Fibroblast of pulmonary artery (primary cell): ENCODE results near the gene SNAI1.
A peak's percentile ranks its signal among the peaks of the same experiment; 100 is the strongest.

ENCODE experiments used
- DNase-seq: peaks from one replicate; pipeline ENCODE4 v3.0.0-alpha.2; 2010; ENCODE audit warnings: low read depth
- H3K4me3 ChIP-seq: replicated peaks from 2 replicates; pipeline ENCODE4 v1.5.1; 2011; ENCODE audit warnings: low read depth, mild to moderate bottlenecking, control low read depth, low read length, moderate library complexity
- CTCF ChIP-seq: IDR thresholded peaks from 2 replicates; pipeline ENCODE4 v1.5.1; 2011; ENCODE audit warnings: mild to moderate bottlenecking, control low read depth, low read length, inconsistent platforms; ENCODE audit errors: missing control alignments

Gene SNAI1

GRCh38 chr20:49982346-49983122 is at the start of gene SNAI1:
Gene SNAI1 (plus strand): TSS chr20:49982980. CDS start chr20:49983060, 80 bp downstream.
- peak within 1 kb of the TSS; percentile 99 for H3K4me3 ChIP-seq
- DNase-seq, result peak; percentile 90
- TF ChIP-seq CTCF, result peak; percentile 33

GRCh38 chr20:49935746-49936152 is 47.0 kb upstream of the SNAI1 start:
- peak overlapping the region; percentile 85 for H3K4me3 ChIP-seq
- DNase-seq, result no peak
- TF ChIP-seq CTCF, result no peak

GRCh38 chr20:49936153-49937026 is 46.4 kb upstream of the SNAI1 start, which contains the start of gene RNF114:
Gene RNF114 (plus strand): TSS chr20:49936397. CDS start chr20:49936413, 16 bp downstream.
- no peak for TF ChIP-seq CTCF
- DNase-seq, result peak; percentile 91
- H3K4me3 ChIP-seq, result peak within 1 kb of the TSS; percentile 85

DNA sequence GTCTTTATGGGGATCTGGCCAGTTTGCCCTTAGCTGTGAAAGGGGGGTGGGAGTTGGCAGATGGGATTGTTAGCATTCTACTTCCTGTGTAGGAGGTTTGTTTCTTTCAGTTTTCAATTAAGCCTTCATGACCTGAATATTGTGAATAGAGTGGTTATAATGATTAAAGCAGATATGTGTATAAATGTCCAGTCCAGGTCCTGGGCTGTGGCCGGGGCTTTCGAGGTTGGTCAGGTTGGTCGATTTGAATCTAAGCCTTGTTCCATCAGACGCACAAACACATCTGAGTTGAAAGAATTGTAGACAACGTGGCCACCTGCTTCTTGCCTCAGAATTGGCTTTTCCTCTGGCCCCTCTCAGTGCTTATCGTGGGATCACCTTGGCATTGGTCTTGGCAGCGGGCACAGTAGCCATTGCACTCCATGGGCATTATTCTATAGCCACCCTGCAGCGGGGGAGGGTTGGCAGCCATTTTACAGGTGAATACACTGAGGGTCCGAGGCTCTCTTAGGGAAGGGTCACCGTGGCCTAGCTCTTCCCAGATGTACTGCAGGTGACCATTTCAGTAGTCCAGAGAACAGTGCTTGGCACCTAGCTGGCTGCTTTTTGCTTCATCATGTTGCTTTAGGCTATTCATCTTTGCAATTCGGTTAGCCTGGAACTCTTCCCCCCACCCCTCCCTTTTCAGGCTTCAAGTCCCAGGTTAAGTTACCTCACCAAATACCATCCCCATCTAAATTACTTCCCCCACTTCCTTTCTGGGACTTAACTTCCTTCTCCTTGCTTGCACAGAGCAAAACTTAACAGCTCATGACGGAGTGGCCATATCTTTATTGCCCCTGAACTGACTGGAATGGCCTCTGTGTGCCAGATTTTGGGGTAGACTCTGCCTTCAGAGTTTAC is 45.5 kb upstream of the SNAI1 start:
- no peak for TF ChIP-seq CTCF
- H3K4me3 ChIP-seq, result peak overlapping the region; percentile 85
- no peak for DNase-seq

- DNase-seq, result peak; percentile 82
- peak overlapping the region; percentile 85 for H3K4me3 ChIP-seq
- no peak for TF ChIP-seq CTCF
Observed at GRCh38 chr20:49938173-49939163, 44.3 kb upstream of the SNAI1 start.
